Suprapubic skin (tissue), 4 donors: Measurements from ENCODE around the gene CIAO1. TPM values are rescaled to one million over a fixed set of nuclear protein-coding genes. Genes with fewer than 3 reads are reported as not detected.

Source experiments
- DNase-seq, 2 donors: peaks; one replicate each; pipeline ENCODE4 v3.0.0-alpha.2; 2019; ENCODE audit warnings: low spot score in 2 of 2
- H3K27ac ChIP-seq: fragments of 200-600 bp; sonication (generic); one replicate; pipeline ENCODE4 v1.5.1; 2019
- H3K27me3 ChIP-seq: fragments of 200-600 bp; sonication (generic); one replicate; pipeline ENCODE4 v1.5.1; 2019
- H3K36me3 ChIP-seq: fragments of 200-600 bp; sonication (generic); one replicate; pipeline ENCODE4 v1.5.1; 2019
- H3K4me1 ChIP-seq: fragments of 200-600 bp; sonication (generic); one replicate; pipeline ENCODE4 v1.5.1; 2019
- H3K4me3 ChIP-seq: fragments of 200-600 bp; sonication (generic); one replicate; pipeline ENCODE4 v1.5.1; 2019; ENCODE audit warnings: mild to moderate bottlenecking
- H3K9me3 ChIP-seq: fragments of 200-600 bp; sonication (generic); one replicate; pipeline ENCODE4 v1.5.1; 2019
- EP300 ChIP-seq: sonication (generic); formaldehyde crosslinking; IDR thresholded peaks from one replicate; pipeline ENCODE4 v1.6.1; 2017; ENCODE audit warnings: antibody characterized with exemption
- POLR2A ChIP-seq, 2 donors: fragments of 450-650 bp; IDR thresholded peaks; one replicate each; pipeline ENCODE4 v1.6.1; 2017; ENCODE audit warnings: antibody characterized with exemption in 2 of 2, mild to moderate bottlenecking in 2 of 2, moderate library complexity in 2 of 2
- POLR2AphosphoS5 ChIP-seq, 3 donors: sonication (generic); formaldehyde crosslinking; IDR thresholded peaks; one replicate each; pipeline ENCODE4 v1.6.1; 2017; ENCODE audit warnings: antibody characterized with exemption in 3 of 3
- WGBS: methylation state at CpG from one replicate; pipeline ENCODE4 v1.1.5; 2018; 5-methylcytosine and 5-hydroxymethylcytosine counted together
- total RNA-seq, 4 donors: library from RNA; depleted of rRNA; stranded (reverse); fragments of >200 nt; gene quantifications; one replicate each; pipeline ENCODE4 v1.1.0, GENCODE V29; 2016
- TF ChIP-seq, protein P1 (sequence below), 2 donors: fragments of 200-600 bp in 1 of 2; fragments of 450-650 bp in 1 of 2; sonication (generic) in 1 of 2; IDR thresholded peaks; one replicate each; pipeline ENCODE4 v1.5.1; 2016 to 2019; ENCODE audit warnings: antibody characterized with exemption in 2 of 2, mild to moderate bottlenecking in 1 of 2, moderate library complexity in 1 of 2

CIAO1 gene
- total RNA-seq, 4 donors from 2014 or later, result 107 to 143 (median 110) TPM

DNA sequence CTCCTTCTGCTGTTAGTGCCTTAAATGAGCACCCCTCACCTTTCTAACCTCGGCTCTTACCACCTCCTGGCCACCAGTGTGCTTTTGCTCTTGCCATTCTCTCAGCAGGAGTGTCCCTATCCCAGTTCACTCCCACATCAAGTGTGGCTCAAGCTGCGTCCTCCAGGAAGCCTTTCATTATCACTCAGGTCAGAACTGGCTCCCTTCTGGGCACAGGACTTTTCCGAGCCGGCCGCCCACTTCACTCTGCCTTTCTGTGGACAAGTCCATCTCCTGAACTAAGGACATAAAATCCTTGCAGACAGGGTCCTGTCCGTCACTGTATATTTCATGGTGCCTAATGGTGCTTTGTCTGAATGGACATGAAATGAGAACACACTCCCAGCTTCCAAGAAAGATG is 15.8 kb upstream of the CIAO1 start:
- WGBS, result 88% methylated on average over 6 of the region's 6 CpGs
- Histone ChIP-seq H3K4me1 (peaks cover 33% of the 10 kb centered on the region), H3K36me3 (peaks cover 34% of the 10 kb centered on the region)

DNA sequence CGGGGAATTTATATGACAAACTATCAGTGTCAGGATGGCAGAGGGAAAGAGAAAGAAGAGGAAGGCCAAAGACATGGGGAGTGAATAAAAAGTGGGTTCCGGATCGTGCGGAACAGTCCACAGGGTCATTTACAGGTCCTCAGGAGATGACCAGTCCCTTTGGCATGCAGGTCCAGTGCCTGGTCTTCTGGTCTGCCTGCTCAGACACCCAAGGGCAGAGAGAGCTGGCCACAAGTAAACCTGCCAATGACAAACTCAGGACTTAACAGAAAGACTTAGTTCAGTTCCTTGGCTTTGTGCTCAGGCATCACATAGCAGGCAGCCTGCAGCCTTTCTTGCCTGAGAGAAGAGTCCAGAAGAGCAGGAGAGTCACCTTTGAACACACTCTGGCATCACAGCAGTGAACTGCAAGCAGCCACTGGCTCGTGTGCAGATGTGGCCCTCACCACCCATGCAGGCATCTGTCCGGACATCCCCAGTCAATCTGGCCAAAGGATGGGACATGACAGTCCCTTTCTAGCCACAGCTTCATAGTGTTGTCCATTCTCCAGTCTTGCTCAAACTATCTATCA is 14.2 kb upstream of the CIAO1 start:
- TF ChIP-seq, protein P1, sequence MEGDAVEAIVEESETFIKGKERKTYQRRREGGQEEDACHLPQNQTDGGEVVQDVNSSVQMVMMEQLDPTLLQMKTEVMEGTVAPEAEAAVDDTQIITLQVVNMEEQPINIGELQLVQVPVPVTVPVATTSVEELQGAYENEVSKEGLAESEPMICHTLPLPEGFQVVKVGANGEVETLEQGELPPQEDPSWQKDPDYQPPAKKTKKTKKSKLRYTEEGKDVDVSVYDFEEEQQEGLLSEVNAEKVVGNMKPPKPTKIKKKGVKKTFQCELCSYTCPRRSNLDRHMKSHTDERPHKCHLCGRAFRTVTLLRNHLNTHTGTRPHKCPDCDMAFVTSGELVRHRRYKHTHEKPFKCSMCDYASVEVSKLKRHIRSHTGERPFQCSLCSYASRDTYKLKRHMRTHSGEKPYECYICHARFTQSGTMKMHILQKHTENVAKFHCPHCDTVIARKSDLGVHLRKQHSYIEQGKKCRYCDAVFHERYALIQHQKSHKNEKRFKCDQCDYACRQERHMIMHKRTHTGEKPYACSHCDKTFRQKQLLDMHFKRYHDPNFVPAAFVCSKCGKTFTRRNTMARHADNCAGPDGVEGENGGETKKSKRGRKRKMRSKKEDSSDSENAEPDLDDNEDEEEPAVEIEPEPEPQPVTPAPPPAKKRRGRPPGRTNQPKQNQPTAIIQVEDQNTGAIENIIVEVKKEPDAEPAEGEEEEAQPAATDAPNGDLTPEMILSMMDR (IDR thresholded peaks at IDR 0.05), result no peak
- TF ChIP-seq POLR2AphosphoS5 (IDR thresholded peaks at IDR 0.05) (no peak), POLR2A (IDR thresholded peaks at IDR 0.05) (no peak), EP300 (no peak)
- 61% methylated on average over 6 of the region's 6 CpGs for WGBS
- no peak overlapping the region for H3K4me3 ChIP-seq
- H3K4me1 ChIP-seq, result peaks cover 24% of the 10 kb centered on the region
- H3K9me3 ChIP-seq, result no peaks in the 10 kb centered on the region
- peaks cover 46% of the 10 kb centered on the region for H3K36me3 ChIP-seq
- no peaks in the 10 kb centered on the region for H3K27me3 ChIP-seq
- no peak for DNase-seq
- no peak overlapping the region for H3K27ac ChIP-seq

More for the DNA sequence above, 15.8 kb upstream of the CIAO1 start:
- H3K27me3 ChIP-seq, result no peaks in the 10 kb centered on the region
- peak overlapping the region; percentile 20 for H3K27ac ChIP-seq
- TF ChIP-seq POLR2A (IDR thresholded peaks at IDR 0.05) (no peak), POLR2AphosphoS5 (IDR thresholded peaks at IDR 0.05) (no peak), EP300 (no peak)
- no peak for DNase-seq
- H3K4me3 ChIP-seq, result no peak overlapping the region
- no peaks in the 10 kb centered on the region for H3K9me3 ChIP-seq

DNA sequence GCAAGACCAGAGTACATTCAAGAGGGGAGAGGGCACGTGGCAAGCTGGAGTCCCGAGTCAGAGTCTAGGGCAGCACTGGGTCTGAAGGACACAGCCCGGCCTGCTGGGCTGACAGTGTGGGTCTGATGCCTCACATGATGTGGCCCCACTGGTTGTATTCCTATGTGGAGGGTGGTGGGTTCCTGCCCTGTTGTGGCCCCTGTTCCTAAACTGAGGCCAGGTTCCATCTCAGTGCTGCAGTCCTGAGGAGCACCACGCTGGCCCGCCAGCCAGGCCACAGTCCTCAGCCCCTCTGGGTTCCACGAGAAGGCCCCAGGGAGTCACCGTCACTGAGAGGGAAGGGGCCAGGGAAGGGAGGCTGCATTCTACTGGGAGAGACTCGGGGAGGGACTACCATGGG is 13.5 kb upstream of the CIAO1 start:
- H3K9me3 ChIP-seq, result no peaks in the 10 kb centered on the region
- DNase-seq, result no peak
- TF ChIP-seq, protein P1 (IDR thresholded peaks at IDR 0.05), result no peak
- TF ChIP-seq EP300 (no peak), POLR2A (IDR thresholded peaks at IDR 0.05) (no peak), POLR2AphosphoS5 (IDR thresholded peaks at IDR 0.05) (no peak)
- H3K4me3 ChIP-seq, result no peak overlapping the region
- no peaks in the 10 kb centered on the region for H3K27me3 ChIP-seq
- H3K27ac ChIP-seq, result no peak overlapping the region
- peaks cover 26% of the 10 kb centered on the region for H3K4me1 ChIP-seq
- 88% methylated on average over 8 of the region's 8 CpGs for WGBS
- H3K36me3 ChIP-seq, result peaks cover 46% of the 10 kb centered on the region

DNA sequence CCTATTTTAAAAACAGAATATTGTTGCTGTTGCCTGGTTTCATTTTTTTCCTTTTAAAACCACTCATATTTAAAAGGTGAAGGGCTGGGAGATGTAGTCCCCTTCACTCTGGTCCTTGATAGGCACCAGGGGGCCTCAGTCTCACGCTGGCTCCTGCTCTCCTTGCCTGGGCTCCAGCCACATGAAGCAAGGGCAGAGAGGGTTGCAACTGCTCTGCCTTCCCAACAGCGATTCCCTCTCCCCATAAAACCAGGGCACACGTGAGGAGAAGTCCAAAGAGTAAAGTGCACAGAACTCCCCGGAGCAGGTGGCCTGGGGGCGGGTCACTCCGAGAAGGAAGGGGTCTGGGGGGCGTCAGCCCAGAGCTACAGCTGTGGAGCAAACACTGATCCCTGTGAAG is 13.0 kb upstream of the CIAO1 start:
- TF ChIP-seq, protein P1 (IDR thresholded peaks at IDR 0.05), result no peak
- TF ChIP-seq POLR2AphosphoS5 (IDR thresholded peaks at IDR 0.05) (no peak), POLR2A (IDR thresholded peaks at IDR 0.05) (no peak), EP300 (no peak)

DNA sequence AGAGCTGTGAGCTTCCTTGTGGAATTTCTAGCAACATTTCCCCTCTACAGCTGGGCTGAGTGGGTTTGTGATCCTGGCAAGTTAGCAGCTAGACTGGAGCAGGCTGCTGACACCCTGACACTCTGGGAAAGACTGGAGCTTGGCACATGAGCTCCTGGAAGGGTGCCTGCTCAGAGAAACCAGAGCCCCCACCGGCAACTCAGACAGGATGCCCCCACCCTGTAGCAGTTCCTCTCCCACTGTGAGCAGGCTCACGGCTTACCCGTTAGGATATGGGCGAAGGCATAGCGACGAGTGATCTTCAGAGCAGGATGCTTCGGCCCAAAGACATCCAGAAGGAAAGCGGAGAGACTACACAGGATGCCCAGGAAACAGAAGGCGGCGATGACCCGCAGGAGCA is 11.5 kb upstream of the CIAO1 start:
- H3K36me3 ChIP-seq, result peaks cover 46% of the 10 kb centered on the region
- H3K4me1 ChIP-seq, result peaks cover 40% of the 10 kb centered on the region
- DNase-seq, result no peak
- TF ChIP-seq EP300 (no peak), POLR2AphosphoS5 (IDR thresholded peaks at IDR 0.05) (no peak), POLR2A (IDR thresholded peaks at IDR 0.05) (no peak)
- TF ChIP-seq, protein P1 (IDR thresholded peaks at IDR 0.05), result no peak
- H3K27me3 ChIP-seq, result no peaks in the 10 kb centered on the region
- H3K9me3 ChIP-seq, result no peaks in the 10 kb centered on the region
- no peak overlapping the region for H3K4me3 ChIP-seq
- H3K27ac ChIP-seq, result no peak overlapping the region
- WGBS, result 73% methylated on average over 11 of the region's 11 CpGs

More for the DNA sequence above, 13.0 kb upstream of the CIAO1 start:
- DNase-seq, result no peak
- no peak overlapping the region for H3K4me3 ChIP-seq
- no peak overlapping the region for H3K27ac ChIP-seq
- H3K36me3 ChIP-seq, result peaks cover 46% of the 10 kb centered on the region
- no peaks in the 10 kb centered on the region for H3K27me3 ChIP-seq
- peaks cover 29% of the 10 kb centered on the region for H3K4me1 ChIP-seq
- WGBS, result 90% methylated on average over 7 of the region's 7 CpGs
- H3K9me3 ChIP-seq, result no peaks in the 10 kb centered on the region
